SK-N-SH treated with all-trans-retinoic acid at 6 μM for 48 hours (cell line): ENCODE results near the gene JARID2.

Source experiments
- ATAC-seq: fragments of 200-7000 bp; cut with Tn5 transposase; 3 replicates; pipeline ENCODE4 v1.9.1; 2020; ENCODE audit warnings: mild to moderate bottlenecking, moderate library complexity
- ARNTL ChIP-seq: fragments of 450-650 bp; formaldehyde crosslinking; IDR thresholded peaks from 2 replicates; pipeline ENCODE4 v1.5.0; 2020; ENCODE audit warnings: low read depth, mild to moderate bottlenecking, moderate library complexity, borderline replicate concordance
- BACH2 ChIP-seq: fragments of 250-450 bp; sonication (Bioruptor Pico); IDR thresholded peaks from 2 replicates; pipeline ENCODE4 v1.9.0; 2021; ENCODE audit warnings: mild to moderate bottlenecking, borderline replicate concordance
- CSDC2 ChIP-seq: fragments of 250-450 bp; sonication (Bioruptor Pico); IDR thresholded peaks from 2 replicates; pipeline ENCODE4 v1.5.0; 2020; ENCODE audit warnings: mild to moderate bottlenecking, moderate library complexity
- ESRRG ChIP-seq: fragments of 250-450 bp; sonication (Bioruptor Pico); IDR thresholded peaks from 2 replicates; pipeline ENCODE4 v1.6.1; 2021; ENCODE audit warnings: mild to moderate bottlenecking
- GLIS3 ChIP-seq: fragments of 250-450 bp; sonication (Bioruptor Pico); IDR thresholded peaks from 2 replicates; pipeline ENCODE4 v1.5.0; 2020; ENCODE audit warnings: mild to moderate bottlenecking, moderate library complexity
- ISL1 ChIP-seq: fragments of 250-450 bp; sonication (Bioruptor Pico); IDR thresholded peaks from 2 replicates; pipeline ENCODE4 v2.1.2; 2022; ENCODE audit warnings: mild to moderate bottlenecking, moderate library complexity
- OSR1 ChIP-seq: fragments of 250-450 bp; sonication (Bioruptor Pico); IDR thresholded peaks from 2 replicates; pipeline ENCODE4 v1.8.0; 2022; ENCODE audit warnings: moderate library complexity, mild to moderate bottlenecking, inconsistent platforms
- PPARA ChIP-seq: fragments of 250-450 bp; sonication (Bioruptor Pico); IDR thresholded peaks from 2 replicates; pipeline ENCODE4 v1.5.0; 2020; ENCODE audit warnings: mild to moderate bottlenecking, borderline replicate concordance
- SNAI2 ChIP-seq: fragments of 250-450 bp; sonication (Bioruptor Pico); IDR thresholded peaks from 2 replicates; pipeline ENCODE4 v1.5.0; 2020; ENCODE audit warnings: mild to moderate bottlenecking, moderate library complexity
- TCF4 ChIP-seq: fragments of 250-450 bp; sonication (Bioruptor Pico); IDR thresholded peaks from 2 replicates; pipeline ENCODE4 v1.8.0; 2021; ENCODE audit warnings: mild to moderate bottlenecking, moderate library complexity, borderline replicate concordance
- TOX ChIP-seq: fragments of 250-450 bp; sonication (Bioruptor Pico); IDR thresholded peaks from 2 replicates; pipeline ENCODE4 v1.8.0; 2021; ENCODE audit warnings: mild to moderate bottlenecking, moderate library complexity, borderline replicate concordance
- TSHZ2 ChIP-seq: fragments of 250-450 bp; sonication (Bioruptor Pico); IDR thresholded peaks from 2 replicates; pipeline ENCODE4 v1.5.0; 2020; ENCODE audit warnings: mild to moderate bottlenecking, moderate library complexity
- ZC3H10 ChIP-seq: fragments of 250-450 bp; sonication (Bioruptor Pico); IDR thresholded peaks from 2 replicates; pipeline ENCODE4 v1.5.1; 2021; ENCODE audit warnings: mild to moderate bottlenecking, moderate library complexity
- ZFP3 ChIP-seq: fragments of 250-450 bp; sonication (Bioruptor Pico); IDR thresholded peaks from 2 replicates; pipeline ENCODE4 v1.5.0; 2020; ENCODE audit warnings: mild to moderate bottlenecking, moderate library complexity
- ZFP30 ChIP-seq: fragments of 450-650 bp; formaldehyde crosslinking; IDR thresholded peaks from 2 replicates; pipeline ENCODE4 v1.5.0; 2022; ENCODE audit warnings: mild to moderate bottlenecking, moderate library complexity
- ZNF565 ChIP-seq: fragments of 450-650 bp; formaldehyde crosslinking; conservative IDR thresholded peaks from 2 replicates; pipeline ENCODE4 v1.5.0; 2020; ENCODE audit warnings: low read depth, mild to moderate bottlenecking, moderate library complexity
- ZNF70 ChIP-seq: fragments of 450-650 bp; formaldehyde crosslinking; IDR thresholded peaks from 2 replicates; pipeline ENCODE4 v1.5.0; 2020; ENCODE audit warnings: mild to moderate bottlenecking, moderate library complexity
- ZNF8 ChIP-seq: fragments of 450-650 bp; formaldehyde crosslinking; IDR thresholded peaks from 2 replicates; pipeline ENCODE4 v1.5.0; 2020; ENCODE audit warnings: mild to moderate bottlenecking, moderate library complexity
- TF ChIP-seq, protein P1 (sequence below): fragments of 250-450 bp; sonication (Bioruptor Pico); IDR thresholded peaks from 2 replicates; pipeline ENCODE4 v1.8.0; 2020; ENCODE audit warnings: mild to moderate bottlenecking, moderate library complexity, borderline replicate concordance
- TF ChIP-seq, protein P2 (sequence below): fragments of 250-450 bp; sonication (Bioruptor Pico); IDR thresholded peaks from 2 replicates; pipeline ENCODE4 v1.5.1; 2021; ENCODE audit warnings: mild to moderate bottlenecking, moderate library complexity

The JARID2 gene

DNA sequence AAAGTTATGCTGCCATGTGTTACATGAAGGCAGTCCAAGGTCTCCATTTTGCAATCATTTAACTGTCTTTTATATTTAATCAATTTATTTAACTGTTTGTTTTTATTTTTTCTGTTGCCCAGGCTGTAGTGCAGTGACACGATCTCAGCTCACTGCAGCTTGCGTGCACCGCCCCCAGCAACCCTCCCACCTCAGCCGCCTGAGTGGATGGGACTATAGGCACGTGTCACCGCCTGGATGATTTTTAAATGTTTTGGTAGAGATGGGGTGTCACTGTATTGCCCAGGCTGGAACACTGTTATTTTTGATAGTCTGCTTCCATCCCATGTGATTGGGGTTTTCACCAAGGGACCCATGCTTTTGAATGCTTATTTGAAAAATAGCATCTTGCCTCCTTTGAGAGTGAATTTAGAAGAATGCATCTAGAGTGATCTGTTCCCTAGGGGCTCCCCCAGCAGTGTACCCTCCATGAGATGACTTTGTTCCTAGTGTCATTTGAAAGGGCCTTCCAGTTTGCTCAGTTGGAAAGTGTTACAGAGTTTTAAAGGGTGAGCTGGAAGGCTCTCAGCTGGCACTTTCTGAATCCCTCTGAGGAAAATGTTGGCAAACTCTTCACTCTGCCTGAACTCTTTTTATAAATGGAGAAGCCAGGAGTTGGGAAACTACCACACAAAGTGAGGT lies 143.4 kb downstream of the JARID2 start:
- no peak for TF ChIP-seq TSHZ2 (CRISPR knock-in tag)
- no peak for TF ChIP-seq PPARA (CRISPR knock-in tag)
- no peak for TF ChIP-seq ZC3H10 (CRISPR knock-in tag)
- TF ChIP-seq ZNF565 (CRISPR knock-in tag) = no peak
- TF ChIP-seq, protein P1, sequence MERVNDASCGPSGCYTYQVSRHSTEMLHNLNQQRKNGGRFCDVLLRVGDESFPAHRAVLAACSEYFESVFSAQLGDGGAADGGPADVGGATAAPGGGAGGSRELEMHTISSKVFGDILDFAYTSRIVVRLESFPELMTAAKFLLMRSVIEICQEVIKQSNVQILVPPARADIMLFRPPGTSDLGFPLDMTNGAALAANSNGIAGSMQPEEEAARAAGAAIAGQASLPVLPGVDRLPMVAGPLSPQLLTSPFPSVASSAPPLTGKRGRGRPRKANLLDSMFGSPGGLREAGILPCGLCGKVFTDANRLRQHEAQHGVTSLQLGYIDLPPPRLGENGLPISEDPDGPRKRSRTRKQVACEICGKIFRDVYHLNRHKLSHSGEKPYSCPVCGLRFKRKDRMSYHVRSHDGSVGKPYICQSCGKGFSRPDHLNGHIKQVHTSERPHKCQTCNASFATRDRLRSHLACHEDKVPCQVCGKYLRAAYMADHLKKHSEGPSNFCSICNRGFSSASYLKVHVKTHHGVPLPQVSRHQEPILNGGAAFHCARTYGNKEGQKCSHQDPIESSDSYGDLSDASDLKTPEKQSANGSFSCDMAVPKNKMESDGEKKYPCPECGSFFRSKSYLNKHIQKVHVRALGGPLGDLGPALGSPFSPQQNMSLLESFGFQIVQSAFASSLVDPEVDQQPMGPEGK (CRISPR knock-in tag) = no peak
- no peak for TF ChIP-seq ARNTL (CRISPR knock-in tag)
- TF ChIP-seq ZFP30 (CRISPR knock-in tag) = no peak
- ATAC-seq = no peak

GRCh38 chr6:15389765-15390723 lies 144.2 kb downstream of the JARID2 start:
- peak; percentile 89 for ATAC-seq
- no peak for TF ChIP-seq GLIS3

DNA sequence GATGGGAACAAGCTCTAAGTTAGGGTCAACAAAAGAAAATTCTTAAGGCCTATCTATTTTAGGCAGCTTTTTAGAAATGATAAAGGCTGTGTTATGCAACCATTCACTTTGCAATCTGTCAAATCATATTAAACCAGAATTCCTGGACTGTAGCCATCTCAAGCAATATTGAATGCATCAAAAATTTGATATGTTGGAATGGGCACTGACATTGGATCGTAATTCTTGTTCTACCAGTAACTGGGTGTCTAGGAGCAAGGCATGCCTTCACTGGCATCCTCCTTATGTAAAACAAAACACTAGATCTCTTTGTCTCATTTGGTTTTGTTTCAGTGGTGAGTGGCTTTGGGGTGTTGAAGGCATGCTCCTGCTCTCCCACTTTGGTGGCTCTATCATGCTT lies 145.6 kb downstream of the JARID2 start:
- TF ChIP-seq BACH2 (no peak), ZNF8 (CRISPR knock-in tag) (no peak), TSHZ2 (CRISPR knock-in tag) (no peak), ISL1 (CRISPR knock-in tag) (peak; percentile 74)
- TF ChIP-seq, protein P2, sequence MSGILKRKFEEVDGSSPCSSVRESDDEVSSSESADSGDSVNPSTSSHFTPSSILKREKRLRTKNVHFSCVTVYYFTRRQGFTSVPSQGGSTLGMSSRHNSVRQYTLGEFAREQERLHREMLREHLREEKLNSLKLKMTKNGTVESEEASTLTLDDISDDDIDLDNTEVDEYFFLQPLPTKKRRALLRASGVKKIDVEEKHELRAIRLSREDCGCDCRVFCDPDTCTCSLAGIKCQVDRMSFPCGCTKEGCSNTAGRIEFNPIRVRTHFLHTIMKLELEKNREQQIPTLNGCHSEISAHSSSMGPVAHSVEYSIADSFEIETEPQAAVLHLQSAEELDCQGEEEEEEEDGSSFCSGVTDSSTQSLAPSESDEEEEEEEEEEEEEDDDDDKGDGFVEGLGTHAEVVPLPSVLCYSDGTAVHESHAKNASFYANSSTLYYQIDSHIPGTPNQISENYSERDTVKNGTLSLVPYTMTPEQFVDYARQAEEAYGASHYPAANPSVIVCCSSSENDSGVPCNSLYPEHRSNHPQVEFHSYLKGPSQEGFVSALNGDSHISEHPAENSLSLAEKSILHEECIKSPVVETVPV (CRISPR knock-in tag) = no peak
- no peak; the same call in 2 of the 3 replicates for ATAC-seq

DNA sequence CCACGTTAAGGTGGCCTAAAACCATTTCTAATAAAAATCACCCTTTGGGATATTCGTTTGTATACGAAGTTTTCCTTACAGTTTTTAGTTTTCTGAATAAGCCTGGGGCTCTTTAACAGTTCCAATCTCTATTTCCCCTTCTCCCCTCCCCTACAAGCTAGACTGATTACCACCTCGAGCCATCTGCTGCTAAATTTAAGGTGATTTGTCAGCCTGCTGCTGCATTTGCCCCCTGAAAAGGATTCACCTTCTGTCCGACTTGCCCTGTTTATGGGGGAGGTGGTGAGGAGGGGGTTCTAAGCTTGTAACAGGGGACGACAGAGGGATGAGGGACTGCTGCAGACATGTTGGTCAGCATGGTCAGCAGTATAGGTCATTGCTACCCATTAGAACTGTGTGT lies 146.3 kb downstream of the JARID2 start:
- ATAC-seq = no peak
- TF ChIP-seq ZNF565 (CRISPR knock-in tag) (no peak), ZNF70 (no peak), ZFP30 (CRISPR knock-in tag) (no peak), BACH2 (no peak), ARNTL (CRISPR knock-in tag) (no peak), TCF4 (CRISPR knock-in tag) (no peak), TSHZ2 (CRISPR knock-in tag) (no peak), OSR1 (CRISPR knock-in tag) (no peak), ESRRG (CRISPR knock-in tag) (no peak), TOX (CRISPR knock-in tag) (no peak), ZC3H10 (CRISPR knock-in tag) (no peak), PPARA (CRISPR knock-in tag) (no peak), SNAI2 (CRISPR knock-in tag) (no peak), ISL1 (CRISPR knock-in tag) (no peak), CSDC2 (no peak), ZFP3 (CRISPR knock-in tag) (no peak)
- TF ChIP-seq, protein P2 (CRISPR knock-in tag) = no peak
